GM12878 (cell line): ENCODE data around the gene F2. TPM values are rescaled to one million over a fixed set of nuclear protein-coding genes. Genes with fewer than 3 reads are reported as not detected.
"Not testable (repeated sequence)": the region's sequence is repeated elsewhere in the genome, so short reads cannot be mapped to it uniquely, and the experiment has no call there.

Experiments used
- ATAC-seq: fragments of 200-7000 bp; cut with Tn5 transposase; 3 replicates; pipeline ENCODE4 v1.9.1; 2020; ENCODE audit warnings: mild to moderate bottlenecking, moderate library complexity
- BruUV-seq: library from RNA; stranded (reverse); fragments of 400-500 nt; replicated peaks from 2 replicates; lab custom pipeline; 2021; lab: Mats Ljungman, UMichigan
- CTCF ChIA-PET: fragments of 300-600 bp; sonication (Branson Sonifier 250); formaldehyde crosslinking; extraction: SDS; loops from one replicate; lab custom pipeline; 2021; ENCODE audit warnings: inconsistent platforms; lab: Yijun Ruan, JAX
- POLR2A ChIA-PET: fragments of 350-600 bp; formaldehyde crosslinking; extraction: SDS; loops from one replicate; lab custom pipeline; 2021; ENCODE audit warnings: inconsistent platforms; lab: Charles Lee
- RAD21 ChIA-PET: fragments of 300-600 bp; sonication (Branson Sonifier 250); formaldehyde crosslinking; loops from one replicate; lab custom pipeline; 2023; ENCODE audit warnings: antibody characterized with exemption; ENCODE audit not compliant: unreplicated experiment; lab: Charles Lee
- SMC1A ChIA-PET: fragments of 300-600 bp; sonication (Branson Sonifier 250); formaldehyde crosslinking; loops from one replicate; lab custom pipeline; 2023; ENCODE audit not compliant: unreplicated experiment, uncharacterized antibody; lab: Charles Lee
- DNase-seq: peaks from one replicate; pipeline ENCODE4 v3.0.0-alpha.2; 2011; ENCODE audit warnings: low read depth, low spot score
- FAIRE-seq: peaks from 3 replicates; lab custom pipeline; 2011; peaks lifted over from hg19 to GRCh38; lab: Jason Lieb, UNC
- H2AFZ ChIP-seq: 2 replicates; pipeline ENCODE4 v1.6.0; 2011; ENCODE audit warnings: low read depth, low read length, control low read depth; ENCODE audit not compliant: control insufficient read depth
- H3K27ac ChIP-seq: 2 replicates; pipeline ENCODE4 v1.5.1; 2011; ENCODE audit warnings: control low read depth; ENCODE audit not compliant: control insufficient read depth, insufficient read depth
- H3K27me3 ChIP-seq, 2 experiments: replicated peaks in 1 of 2; 2 replicates each; pipeline versions ENCODE4 v1.6.0 to v1.6.1; 2011; ENCODE audit warnings: low read length in 1 of 2; ENCODE audit not compliant: control insufficient read depth in 2 of 2, insufficient read depth in 2 of 2
- H3K36me3 ChIP-seq, 2 experiments: 2 replicates each; pipeline ENCODE4 v1.5.1; 2011; ENCODE audit warnings: low read length in 1 of 2; ENCODE audit not compliant: control insufficient read depth in 2 of 2, insufficient read depth in 2 of 2
- H3K4me1 ChIP-seq: 2 replicates; pipeline ENCODE4 v1.6.1; 2011; ENCODE audit warnings: mild to moderate bottlenecking, low read length, moderate library complexity, mixed read lengths; ENCODE audit not compliant: control insufficient read depth, insufficient read depth
- H3K4me2 ChIP-seq: 2 replicates; pipeline ENCODE4 v1.6.0; 2011; ENCODE audit warnings: control low read depth; ENCODE audit not compliant: control insufficient read depth, insufficient read depth
- H3K4me3 ChIP-seq: fragments of 200-600 bp; sonication (generic); 2 replicates; pipeline ENCODE4 v1.5.1; 2016
- H3K79me2 ChIP-seq: 2 replicates; pipeline ENCODE4 v1.6.0; 2011; ENCODE audit warnings: low read length; ENCODE audit not compliant: control insufficient read depth, insufficient read depth
- H3K9ac ChIP-seq: 2 replicates; pipeline ENCODE4 v1.8.0; 2011; ENCODE audit warnings: low read length, control low read depth, mixed read lengths; ENCODE audit not compliant: control insufficient read depth, insufficient read depth
- H3K9me3 ChIP-seq: replicated peaks from 3 replicates; pipeline ENCODE4 v1.5.1; 2011; ENCODE audit warnings: mild to moderate bottlenecking, low read length; ENCODE audit not compliant: control insufficient read depth, insufficient read depth
- H4K20me1 ChIP-seq: 2 replicates; pipeline ENCODE4 v1.6.0; 2011; ENCODE audit not compliant: control insufficient read depth, insufficient read depth
- CREM ChIP-seq: IDR thresholded peaks from 2 replicates; pipeline ENCODE4 v1.6.1; 2014; ENCODE audit warnings: antibody characterized with exemption, low read depth
- NR2F1 ChIP-seq: fragments of 450-650 bp; conservative IDR thresholded peaks from 2 replicates; pipeline ENCODE4 v1.6.1; 2017; ENCODE audit warnings: mild to moderate bottlenecking
- RFX5 ChIP-seq: IDR thresholded peaks from 2 replicates; pipeline ENCODE4 v1.6.1; 2011; ENCODE audit warnings: low read depth, low read length, improper control_type of control experiment
- ZBTB40 ChIP-seq: fragments of 450-650 bp; IDR thresholded peaks from 2 replicates; pipeline ENCODE4 v1.6.1; 2016; ENCODE audit warnings: mild to moderate bottlenecking, moderate library complexity, borderline replicate concordance
- ZNF622 ChIP-seq: fragments of 450-650 bp; IDR thresholded peaks from 2 replicates; pipeline ENCODE4 v1.6.1; 2017; ENCODE audit warnings: mild to moderate bottlenecking, inconsistent platforms
- WGBS: methylation state at CpG from one replicate; pipeline ENCODE4 v1.1.6; 2016; ENCODE audit warnings: low lambda C conversion rate; ENCODE audit not compliant: insufficient replicate concordance, insufficient coverage; ENCODE audit errors: missing lambda C conversion rate; 5-methylcytosine and 5-hydroxymethylcytosine counted together
- in situ Hi-C: fragments of 300-500 bp; cut with MboI; formaldehyde crosslinking; loops from 9 replicates; pipeline ENCODE4 v1.14.3; 2018; ENCODE audit warnings: mixed read lengths
- intact Hi-C: fragments of 100-400 bp; cut with micrococcal nuclease; formaldehyde crosslinking; loops from one replicate; pipeline ENCODE4 v1.14.2; 2022; ENCODE audit not compliant: unreplicated experiment
- polyA plus RNA-seq, 11 experiments: library from polyadenylated mRNA; depleted of rRNA in 4 of 11; unstranded in 6 of 11; stranded (reverse) in 5 of 11; fragments of >200 nt; fragmentation: Nextera tagmentation in 4 of 11; fragmentation: Illumina TruSeq in 1 of 11; extraction: Ambion mirVana in 4 of 11; extraction: Trizol in 1 of 11; gene quantifications; 1 replicate in 1 of 11; 2 replicates in 10 of 11; pipeline versions ENCODE4 v1.2.1 to v1.2.3, GENCODE V29; 2011 to 2016; ENCODE audit warnings: inconsistent platforms in 2 of 11, missing spikeins in 2 of 11, low read depth in 1 of 11
- total RNA-seq, 4 experiments: library from RNA; depleted of rRNA in 3 of 4; stranded (reverse); fragments of >200 nt in 3 of 4; fragmentation: Illumina TruSeq in 1 of 4; extraction: Trizol in 1 of 4; gene quantifications; 2 replicates each; pipeline versions ENCODE4 v1.2.1 to v1.2.3, GENCODE V29; 2013 to 2021

F2 gene
- total and polyA plus RNA-seq, 10 of the 15 experiments (the other 5 are each of a cell fraction or from before 2014, with no cell fraction given), result 0.23 to 0.72 TPM; not detected in 8

- DNase-seq, result no peak
- Histone ChIP-seq H4K20me1 (no peaks in the 10 kb centered on the region), H2AFZ (no peak overlapping the region), H3K79me2 (no peaks in the 10 kb centered on the region), H3K36me3 (no peaks in the 10 kb centered on the region; a peak in 1 of 4 replicates), H3K4me3 (no peak overlapping the region), H3K9ac (no peak overlapping the region), H3K4me1 (no peaks in the 10 kb centered on the region), H3K27me3 (no peaks in the 10 kb centered on the region), H3K9me3 (no peaks in the 10 kb centered on the region), H3K4me2 (no peak overlapping the region), H3K27ac (no peak overlapping the region)
- CTCF ChIA-PET, result interaction anchor here (0.6 kb wide), 1 partner anchor 724 kb away, joined by 6 read pairs; no protein-coding TSS in a partner anchor
- ATAC-seq, result no peak
- in situ Hi-C loops (no loop called here), intact Hi-C loops (no loop called here)
- SMC1A ChIA-PET, result interaction anchor here (1.6 kb wide), 1 partner anchor 9 kb away, joined by 3 read pairs; no protein-coding TSS in a partner anchor
- no TSS peak for BruUV-seq
- POLR2A ChIA-PET, result interaction anchor here (0.6 kb wide), 1 partner anchor 630 kb away, joined by 3 read pairs; no protein-coding TSS in a partner anchor
- TF ChIP-seq CREM, result no peak
- 77% methylated on average over 5 of the region's 5 CpGs for WGBS
- RAD21 ChIA-PET, result no interaction called here
- FAIRE-seq, result no peak
These were observed 7.7 kb upstream of the F2 start for GRCh38 chr11:46711303-46711702.

GRCh38 chr11:46712874-46713576 is 6.0 kb upstream of the F2 start:
- SMC1A ChIA-PET, result interaction anchor here (0.9 kb wide), 1 partner anchor 95 kb away, joined by 3 read pairs; no protein-coding TSS in a partner anchor
- in situ Hi-C loops, result no loop called here
- intact Hi-C loops, result no loop called here
- RAD21 ChIA-PET, result no interaction called here
- no peak overlapping the region for H3K4me2 ChIP-seq
- POLR2A ChIA-PET, result no interaction called here
- H3K36me3 ChIP-seq, result no peaks in the 10 kb centered on the region; a peak in 1 of 4 replicates
- H3K9ac ChIP-seq, result no peak overlapping the region
- no peak overlapping the region for H3K27ac ChIP-seq
- H3K79me2 ChIP-seq, result no peaks in the 10 kb centered on the region
- no peaks in the 10 kb centered on the region for H3K27me3 ChIP-seq
- WGBS, result 79% methylated on average over 7 of the region's 7 CpGs
- no peaks in the 10 kb centered on the region for H3K9me3 ChIP-seq
- H3K4me3 ChIP-seq, result no peak overlapping the region
- CTCF ChIA-PET, result no interaction called here
- BruUV-seq, result no TSS peak
- ATAC-seq, result no peak
- H4K20me1 ChIP-seq, result no peaks in the 10 kb centered on the region
- no peak for DNase-seq
- TF ChIP-seq ZBTB40 (no peak), RFX5 (no peak), NR2F1 (no peak), ZNF622 (no peak)
- no peaks in the 10 kb centered on the region; the same call in 1 of the 2 replicates for H3K4me1 ChIP-seq
- FAIRE-seq, result no peak
- no peak overlapping the region for H2AFZ ChIP-seq

GRCh38 chr11:46717825-46718154 is 1.2 kb upstream of the F2 start:
- H3K4me1 ChIP-seq, BruUV-seq, H3K27me3 ChIP-seq, in situ Hi-C loops, H3K9me3 ChIP-seq, H4K20me1 ChIP-seq, FAIRE-seq, RAD21 ChIA-PET, H3K4me2 ChIP-seq, intact Hi-C loops, H3K4me3 ChIP-seq, H3K79me2 ChIP-seq, SMC1A ChIA-PET, H3K36me3 ChIP-seq, H3K9ac ChIP-seq, ATAC-seq, DNase-seq, CTCF ChIA-PET, H3K27ac ChIP-seq: not testable (repeated sequence)
- POLR2A ChIA-PET, result interaction anchor here (0.7 kb wide), 1 partner anchor 61 kb away, joined by 13 read pairs; no protein-coding TSS in a partner anchor
- WGBS, result 95% methylated on average over 2 of the region's 2 CpGs
- H2AFZ ChIP-seq, result peak overlapping the region; percentile 51; the same call in 1 of the 2 replicates
